ENCODE measurements around the gene FAT4. TPM values are rescaled to one million over a fixed set of nuclear protein-coding genes. Genes with fewer than 3 reads are reported as not detected.

The FAT4 gene
- total RNA-seq, 4 donors from 2014 or later, result 37.4 to 71.2 (median 41.1) TPM

DNA sequence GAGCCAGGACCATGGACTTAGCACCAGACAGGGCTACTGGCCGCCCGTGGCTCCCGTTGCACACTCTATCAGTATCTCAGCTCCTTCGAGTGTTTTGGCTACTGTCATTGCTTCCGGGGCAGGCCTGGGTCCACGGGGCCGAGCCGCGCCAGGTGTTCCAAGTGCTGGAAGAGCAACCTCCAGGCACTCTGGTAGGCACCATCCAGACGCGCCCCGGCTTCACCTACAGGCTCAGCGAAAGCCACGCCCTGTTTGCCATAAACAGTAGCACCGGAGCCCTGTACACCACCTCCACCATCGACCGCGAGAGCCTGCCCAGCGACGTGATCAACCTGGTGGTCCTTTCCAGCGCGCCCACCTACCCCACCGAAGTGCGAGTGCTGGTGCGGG, 1.6 kb downstream of the FAT4 start:
- H3K4me3 ChIP-seq, result peak overlapping the region; percentile 73 to 79
- no peaks in the 10 kb centered on the region for H3K27me3 ChIP-seq
- TF ChIP-seq, protein P1, sequence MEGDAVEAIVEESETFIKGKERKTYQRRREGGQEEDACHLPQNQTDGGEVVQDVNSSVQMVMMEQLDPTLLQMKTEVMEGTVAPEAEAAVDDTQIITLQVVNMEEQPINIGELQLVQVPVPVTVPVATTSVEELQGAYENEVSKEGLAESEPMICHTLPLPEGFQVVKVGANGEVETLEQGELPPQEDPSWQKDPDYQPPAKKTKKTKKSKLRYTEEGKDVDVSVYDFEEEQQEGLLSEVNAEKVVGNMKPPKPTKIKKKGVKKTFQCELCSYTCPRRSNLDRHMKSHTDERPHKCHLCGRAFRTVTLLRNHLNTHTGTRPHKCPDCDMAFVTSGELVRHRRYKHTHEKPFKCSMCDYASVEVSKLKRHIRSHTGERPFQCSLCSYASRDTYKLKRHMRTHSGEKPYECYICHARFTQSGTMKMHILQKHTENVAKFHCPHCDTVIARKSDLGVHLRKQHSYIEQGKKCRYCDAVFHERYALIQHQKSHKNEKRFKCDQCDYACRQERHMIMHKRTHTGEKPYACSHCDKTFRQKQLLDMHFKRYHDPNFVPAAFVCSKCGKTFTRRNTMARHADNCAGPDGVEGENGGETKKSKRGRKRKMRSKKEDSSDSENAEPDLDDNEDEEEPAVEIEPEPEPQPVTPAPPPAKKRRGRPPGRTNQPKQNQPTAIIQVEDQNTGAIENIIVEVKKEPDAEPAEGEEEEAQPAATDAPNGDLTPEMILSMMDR (IDR thresholded peaks at IDR 0.05), result no peak
- TF ChIP-seq EP300 (IDR thresholded peaks at IDR 0.05) (no peak), POLR2AphosphoS5 (IDR thresholded peaks at IDR 0.05) (no peak), POLR2A (IDR thresholded peaks at IDR 0.05) (no peak)
- peaks cover 0 to 49% (median 8%) of the 10 kb centered on the region in 3 donors for H3K4me1 ChIP-seq
- no peak for ATAC-seq
- WGBS, 2 donors (ENCODE audit: low coverage in 1 of 2), result 0% methylated on average over 4 of the region's 25 CpGs; no CpG with 5 or more reads in 1 of the 2 donors
- no peaks in the 10 kb centered on the region for H3K9me3 ChIP-seq
- H3K36me3 ChIP-seq, result no peaks in the 10 kb centered on the region
- H3K27ac ChIP-seq, result peak overlapping the region in 3 of 4 donors; percentile 91 to 94 (median 91)

DNA sequence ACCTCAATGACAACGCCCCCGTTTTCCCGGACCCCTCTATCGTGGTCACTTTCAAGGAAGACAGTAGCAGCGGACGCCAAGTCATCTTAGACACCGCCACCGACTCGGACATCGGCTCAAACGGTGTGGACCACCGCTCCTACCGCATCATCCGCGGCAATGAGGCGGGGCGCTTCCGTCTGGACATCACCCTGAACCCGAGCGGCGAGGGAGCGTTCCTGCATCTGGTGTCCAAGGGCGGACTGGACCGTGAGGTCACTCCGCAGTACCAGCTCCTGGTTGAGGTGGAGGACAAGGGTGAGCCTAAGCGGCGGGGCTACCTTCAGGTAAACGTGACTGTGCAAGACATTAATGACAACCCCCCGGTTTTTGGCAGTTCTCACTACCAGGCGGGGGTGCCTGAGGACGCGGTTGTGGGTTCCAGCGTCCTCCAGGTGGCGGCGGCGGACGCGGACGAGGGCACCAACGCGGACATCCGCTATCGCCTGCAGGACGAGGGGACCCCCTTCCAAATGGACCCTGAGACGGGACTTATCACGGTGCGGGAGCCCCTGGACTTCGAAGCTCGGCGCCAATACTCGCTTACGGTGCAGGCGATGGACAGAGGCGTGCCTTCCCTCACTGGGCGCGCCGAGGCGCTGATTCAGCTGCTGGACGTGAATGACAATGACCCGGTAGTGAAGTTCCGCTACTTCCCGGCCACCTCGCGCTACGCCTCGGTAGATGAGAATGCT, 2.2 kb downstream of the FAT4 start:
- WGBS, 2 donors (ENCODE audit: low coverage in 1 of 2), result no CpG with 5 or more reads among the region's 66 CpGs
- Histone ChIP-seq H3K4me1 (peaks cover 4 to 54% (median 8%) of the 10 kb centered on the region in 3 donors), H3K9me3 (no peaks in the 10 kb centered on the region), H3K4me3 (peak overlapping the region; percentile 73 to 79), H3K27me3 (no peaks in the 10 kb centered on the region), H3K36me3 (no peaks in the 10 kb centered on the region), H3K27ac (peak overlapping the region in 3 of 4 donors; percentile 91 to 94 (median 91))
- ATAC-seq, result no peak
- TF ChIP-seq EP300 (IDR thresholded peaks at IDR 0.05), result no peak
- TF ChIP-seq, protein P1 (IDR thresholded peaks at IDR 0.05), result peak in 3 of 4 experiments; percentile 10 to 42 (median 21)

DNA sequence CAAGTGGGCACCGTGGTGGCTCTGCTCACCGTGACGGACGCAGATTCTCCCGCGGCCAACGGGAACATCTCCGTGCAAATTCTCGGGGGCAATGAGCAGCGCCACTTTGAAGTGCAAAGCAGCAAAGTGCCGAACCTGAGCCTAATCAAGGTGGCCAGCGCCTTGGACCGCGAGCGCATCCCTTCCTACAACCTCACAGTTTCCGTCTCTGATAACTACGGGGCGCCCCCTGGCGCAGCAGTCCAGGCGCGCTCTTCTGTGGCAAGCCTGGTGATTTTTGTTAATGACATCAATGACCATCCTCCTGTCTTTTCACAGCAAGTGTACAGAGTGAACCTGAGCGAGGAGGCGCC, 2.7 kb downstream of the FAT4 start:
- no CpG with 5 or more reads among the region's 23 CpGs for WGBS, 2 donors (ENCODE audit: low coverage in 1 of 2)
- no peaks in the 10 kb centered on the region for H3K27me3 ChIP-seq
- ATAC-seq, result no peak
- H3K4me1 ChIP-seq, result peaks cover 4 to 60% (median 8%) of the 10 kb centered on the region in 3 donors
- TF ChIP-seq, protein P1 (IDR thresholded peaks at IDR 0.05), result peak in 3 of 4 experiments; percentile 24 to 57 (median 44)
- TF ChIP-seq POLR2AphosphoS5 (IDR thresholded peaks at IDR 0.05) (no peak), EP300 (IDR thresholded peaks at IDR 0.05) (no peak), POLR2A (IDR thresholded peaks at IDR 0.05) (no peak)
- H3K9me3 ChIP-seq, result no peaks in the 10 kb centered on the region
- H3K27ac ChIP-seq, result peak overlapping the region in 3 of 4 donors; percentile 91 to 94 (median 91)
- no peaks in the 10 kb centered on the region for H3K36me3 ChIP-seq
- H3K4me3 ChIP-seq, result peak overlapping the region; percentile 73 to 79

- no peak for TF ChIP-seq POLR2AphosphoS5 (IDR thresholded peaks at IDR 0.05)
- TF ChIP-seq, protein P1 (IDR thresholded peaks at IDR 0.05), result no peak
- TF ChIP-seq POLR2A (IDR thresholded peaks at IDR 0.05), result no peak
- TF ChIP-seq EP300 (IDR thresholded peaks at IDR 0.05), result no peak
- no peaks in the 10 kb centered on the region for H3K9me3 ChIP-seq
- H3K27ac ChIP-seq, result no peak overlapping the region
- no peaks in the 10 kb centered on the region for H3K36me3 ChIP-seq
- no peak for ATAC-seq
- 40 to 90% methylated on average over 2 of the region's 2 CpGs for WGBS, 2 donors (ENCODE audit: low coverage in 1 of 2)
- H3K4me3 ChIP-seq, result peak overlapping the region in 1 of 2 donors; percentile 6
- no peaks in the 10 kb centered on the region for H3K27me3 ChIP-seq
- peaks cover 0 to 70% (median 4%) of the 10 kb centered on the region in 3 donors for H3K4me1 ChIP-seq
Observed at GRCh38 chr4:125319311-125319710, 4.6 kb downstream of the FAT4 start.

Data from gastroesophageal sphincter (tissue), 4 donors.